Keratinocyte (primary cell): Measurements from ENCODE around the gene GRAMD1A. TPM values are rescaled to one million over a fixed set of nuclear protein-coding genes. Genes with fewer than 3 reads are reported as not detected.

ENCODE experiments used
- DNase-seq: peaks from one replicate; pipeline ENCODE4 v3.0.0-alpha.2; 2011; ENCODE audit warnings: low read depth, missing footprints, low spot score
- FAIRE-seq: peaks from 2 replicates; lab custom pipeline; 2011; peaks lifted over from hg19 to GRCh38; lab: Jason Lieb, UNC
- H2AFZ ChIP-seq: 2 replicates; pipeline ENCODE4 v1.6.0; 2012; ENCODE audit warnings: low read length, control low read depth, inconsistent platforms; ENCODE audit not compliant: control insufficient read depth
- H3K27ac ChIP-seq: 2 replicates; pipeline ENCODE4 v1.5.1; 2011; ENCODE audit warnings: low read length; ENCODE audit not compliant: control insufficient read depth, insufficient read depth
- H3K27me3 ChIP-seq: 3 replicates; pipeline ENCODE4 v1.6.0; 2011; ENCODE audit warnings: low read length; ENCODE audit not compliant: control insufficient read depth, insufficient read depth; ENCODE audit errors: extremely low read depth
- H3K36me3 ChIP-seq, 2 experiments: 2 replicates in 1 of 2; 3 replicates in 1 of 2; pipeline ENCODE4 v1.5.1; 2011; ENCODE audit warnings: low read length in 2 of 2, mild to moderate bottlenecking in 1 of 2; ENCODE audit not compliant: control insufficient read depth in 2 of 2, insufficient read depth in 2 of 2; ENCODE audit errors: extremely low read depth in 1 of 2
- H3K4me1 ChIP-seq: 3 replicates; pipeline ENCODE4 v1.5.1; 2011; ENCODE audit warnings: low read length; ENCODE audit not compliant: control insufficient read depth, insufficient read depth; ENCODE audit errors: extremely low read depth
- H3K4me2 ChIP-seq: 3 replicates; pipeline ENCODE4 v1.6.0; 2011; ENCODE audit warnings: low read depth, low read length; ENCODE audit not compliant: control insufficient read depth, insufficient read depth; ENCODE audit errors: extremely low read depth
- H3K4me3 ChIP-seq, 3 experiments: fragments of 200-600 bp in 1 of 3; sonication (generic) in 1 of 3; 2 replicates in 2 of 3; 3 replicates in 1 of 3; pipeline ENCODE4 v1.5.1; 2011 to 2016; ENCODE audit warnings: low read length in 3 of 3, mild to moderate bottlenecking in 3 of 3, control low read depth in 2 of 3, inconsistent platforms in 1 of 3, low read depth in 1 of 3, mixed read lengths in 1 of 3, mixed run types in 1 of 3, moderate library complexity in 1 of 3; ENCODE audit not compliant: control insufficient read depth in 2 of 3, insufficient read depth in 2 of 3; ENCODE audit errors: extremely low read depth in 1 of 3
- H3K79me2 ChIP-seq: 2 replicates; pipeline ENCODE4 v1.6.0; 2012; ENCODE audit warnings: low read length; ENCODE audit not compliant: control insufficient read depth, insufficient read depth
- H3K9ac ChIP-seq: 3 replicates; pipeline ENCODE4 v1.6.0; 2011; ENCODE audit warnings: low read length; ENCODE audit not compliant: control insufficient read depth, insufficient read depth; ENCODE audit errors: extremely low read depth
- H3K9me1 ChIP-seq: 3 replicates; pipeline ENCODE4 v1.6.0; 2011; ENCODE audit warnings: low read length; ENCODE audit not compliant: control insufficient read depth, insufficient read depth; ENCODE audit errors: extremely low read depth
- H3K9me3 ChIP-seq: 2 replicates; pipeline ENCODE4 v1.5.1; 2012; ENCODE audit warnings: low read depth, low read length; ENCODE audit not compliant: control insufficient read depth
- H4K20me1 ChIP-seq: 3 replicates; pipeline ENCODE4 v1.6.0; 2011; ENCODE audit warnings: low read length; ENCODE audit not compliant: control insufficient read depth, insufficient read depth; ENCODE audit errors: extremely low read depth
- CTCF ChIP-seq, 3 experiments: IDR thresholded peaks in 1 of 3; conservative IDR thresholded peaks in 1 of 3; optimal IDR thresholded peaks in 1 of 3; 2 replicates in 2 of 3; 3 replicates in 1 of 3; pipeline versions ENCODE3 to v1.5.1; 2011; ENCODE audit warnings: low read length in 3 of 3, mild to moderate bottlenecking in 3 of 3, moderate library complexity in 2 of 3, control low read depth in 1 of 3, inconsistent platforms in 1 of 3; ENCODE audit not compliant: insufficient read depth in 2 of 3; ENCODE audit errors: extremely low read depth in 1 of 3
- EZH2 ChIP-seq: IDR thresholded peaks from one replicate; pipeline ENCODE4 v1.6.1; 2012; ENCODE audit warnings: inconsistent platforms, mild to moderate bottlenecking, low read length, moderate library complexity
- dilution Hi-C: fragments of 300-500 bp; cut with MboI; formaldehyde crosslinking; loops from one replicate; pipeline ENCODE4 v1.7.0; 2020; ENCODE audit warnings: low sequenced_read_pairs; ENCODE audit not compliant: extremely low pct_ligation_motif_present
- polyA plus RNA-seq, 5 experiments: library from polyadenylated mRNA; depleted of rRNA in 3 of 5; stranded (reverse) in 3 of 5; stranded (forward) in 1 of 5; unstranded in 1 of 5; fragments of >200 nt; gene quantifications; 1 replicate in 1 of 5; 2 replicates in 3 of 5; 3 replicates in 1 of 5; pipeline versions ENCODE4 v1.2.1 to v1.2.3, GENCODE V29; 2011 to 2012; ENCODE audit warnings: missing spikeins in 2 of 5, low read depth in 1 of 5, low replicate concordance in 1 of 5

Gene GRAMD1A
- polyA plus RNA-seq, 1 donor (not counting 4 experiments of a cell fraction or from before 2014, with no cell fraction given), result 24.6 TPM

GRCh38 chr19:34957830-34958751 is 42.0 kb upstream of the GRAMD1A start:
- dilution Hi-C loops, result no loop called here
- FAIRE-seq (no peak), DNase-seq (no peak)
- Histone ChIP-seq H4K20me1 (no peaks in the 10 kb centered on the region), H3K4me2 (no peak overlapping the region), H3K27me3 (no peaks in the 10 kb centered on the region), H3K27ac (no peak overlapping the region), H2AFZ (no peak overlapping the region), H3K9me1 (no peaks in the 10 kb centered on the region), H3K36me3 (peaks cover 5 to 19% of the 10 kb centered on the region in 2 experiments), H3K4me1 (peaks cover 8% of the 10 kb centered on the region), H3K9me3 (peaks cover 26% of the 10 kb centered on the region), H3K79me2 (peaks cover 4% of the 10 kb centered on the region), H3K4me3 (no peak overlapping the region), H3K9ac (no peak overlapping the region)
- no peak for TF ChIP-seq EZH2
- no peak for TF ChIP-seq CTCF (optimal IDR thresholded peaks at IDR 0.05 in 1 of 3, IDR thresholded peaks at IDR 0.05 in 1 of 3, conservative IDR thresholded peaks at IDR 0.05 in 1 of 3; ENCODE audit: extremely low read depth in 1 of 3, insufficient read depth in 2 of 3, low read length in 3 of 3)

GRCh38 chr19:34959021-34959420 is 41.1 kb upstream of the GRAMD1A start:
- H3K36me3 ChIP-seq, result peaks cover 5 to 19% of the 10 kb centered on the region in 2 experiments
- no peak overlapping the region for H3K27ac ChIP-seq
- H3K27me3 ChIP-seq, result no peaks in the 10 kb centered on the region
- peaks cover 26% of the 10 kb centered on the region for H3K9me3 ChIP-seq
- no peak overlapping the region for H3K9ac ChIP-seq
- H4K20me1 ChIP-seq, result no peaks in the 10 kb centered on the region
- H3K4me3 ChIP-seq, result no peak overlapping the region
- no peaks in the 10 kb centered on the region for H3K9me1 ChIP-seq
- peaks cover 10% of the 10 kb centered on the region for H3K4me1 ChIP-seq
- DNase-seq (no peak), FAIRE-seq (no peak)
- dilution Hi-C loops, result no loop called here
- H3K4me2 ChIP-seq, result no peak overlapping the region
- no peak overlapping the region for H2AFZ ChIP-seq
- H3K79me2 ChIP-seq, result peaks cover 5% of the 10 kb centered on the region
- TF ChIP-seq EZH2 (no peak), CTCF (optimal IDR thresholded peaks at IDR 0.05 in 1 of 3, IDR thresholded peaks at IDR 0.05 in 1 of 3, conservative IDR thresholded peaks at IDR 0.05 in 1 of 3; ENCODE audit: extremely low read depth in 1 of 3, insufficient read depth in 2 of 3, low read length in 3 of 3) (no peak)
